ENCODE measurements around the gene PAM.
"Not testable (repeated sequence)": the region's sequence is repeated elsewhere in the genome, so short reads cannot be mapped to it uniquely, and the experiment has no call there.

PAM gene

DNA sequence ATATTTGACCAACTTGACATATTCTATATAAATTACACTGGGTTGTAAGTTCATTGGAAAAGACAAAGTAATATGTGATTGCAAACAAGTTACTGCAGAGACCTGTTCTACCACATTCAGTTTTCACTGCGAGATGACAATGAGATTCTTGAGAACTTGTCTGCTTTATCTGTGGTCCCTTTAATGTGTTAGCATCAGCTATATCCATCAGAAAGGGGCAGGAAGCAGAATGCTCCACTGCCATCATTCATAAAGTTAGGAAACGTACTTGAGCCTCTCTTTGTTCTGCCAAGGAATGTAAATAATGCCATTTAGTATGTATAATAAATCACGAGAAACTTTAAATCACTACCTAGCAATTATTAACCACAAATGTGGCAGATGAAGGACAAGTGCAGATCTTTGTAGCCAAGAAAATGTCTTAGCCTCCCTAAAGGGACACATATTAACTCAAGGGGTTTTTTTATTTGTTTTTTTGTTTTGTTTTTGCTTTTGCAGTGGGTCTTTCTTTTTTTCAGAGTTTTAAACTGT is 305.4 kb downstream of the PAM start:
- DNase-seq (ENCODE audit: low spot score) = no peak

DNA sequence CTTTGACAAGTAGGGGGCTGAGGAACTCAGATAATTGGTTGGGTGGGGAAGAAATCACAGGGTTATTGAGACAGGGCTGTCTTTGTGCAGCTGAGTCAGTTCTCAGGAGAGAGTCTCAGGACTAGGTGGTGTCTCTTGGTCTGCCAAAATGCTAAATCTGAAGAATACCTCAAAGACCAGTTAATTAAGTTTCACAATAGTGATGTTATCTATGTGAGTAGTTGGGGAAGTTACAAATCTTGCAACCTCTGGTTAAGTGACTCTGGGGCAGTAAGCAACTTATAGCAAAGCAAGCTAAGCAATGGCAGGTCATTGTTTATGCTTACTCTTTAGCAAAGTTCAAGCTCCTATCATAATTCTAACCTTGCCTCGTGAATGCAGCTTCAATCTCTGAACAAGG is 311.2 kb downstream of the PAM start:
- DNase-seq (ENCODE audit: low spot score) = no peak

GRCh38 chr5:103073500-103073899 is 318.4 kb downstream of the PAM start:
- not testable (repeated sequence) for DNase-seq (ENCODE audit: low spot score)

DNA sequence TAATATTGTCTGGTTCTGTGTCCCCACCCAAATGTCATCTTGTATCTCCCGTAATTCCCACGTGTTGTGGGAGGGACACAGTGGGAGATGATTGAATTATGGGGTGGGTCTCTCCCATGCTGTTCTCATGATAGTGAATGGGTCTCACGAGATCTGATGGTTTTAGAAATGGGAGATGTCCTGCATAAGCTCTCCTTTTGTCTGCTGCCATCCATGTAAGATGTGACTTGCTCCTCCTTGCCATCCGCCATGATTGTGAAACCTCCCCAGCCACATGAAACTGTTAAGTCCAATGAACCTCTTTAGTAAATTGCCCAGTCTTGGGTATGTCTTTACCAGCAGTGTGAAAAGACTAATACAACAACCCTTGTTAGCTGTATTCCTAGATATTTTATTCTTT is 320.3 kb downstream of the PAM start:
- no peak for DNase-seq (ENCODE audit: low spot score)

Measured in hematopoietic multipotent progenitor cell treated with erythropoietin and hydrocortisone succinate and interleukin-3 and kit ligand, for 15 days (in vitro differentiated cells).